Vagina (tissue), 2 donors: ENCODE measurements around the gene TSPAN9.

Experiments
- POLR2AphosphoS5 ChIP-seq, 2 donors: sonication (generic); formaldehyde crosslinking; IDR thresholded peaks; one replicate each; pipeline ENCODE4 v1.9.0; 2017; ENCODE audit warnings: antibody characterized with exemption in 2 of 2, mild to moderate bottlenecking in 2 of 2, low read depth in 1 of 2; ENCODE audit not compliant: insufficient read depth in 1 of 2
- TF ChIP-seq, protein P1 (sequence below), 3 experiments: fragments of 450-650 bp in 2 of 3; fragments of 200-600 bp in 1 of 3; sonication (generic) in 1 of 3; IDR thresholded peaks; one replicate each; pipeline ENCODE4 v1.5.1; 2017 to 2019; ENCODE audit warnings: antibody characterized with exemption in 3 of 3, mild to moderate bottlenecking in 2 of 3, moderate library complexity in 2 of 3

DNA sequence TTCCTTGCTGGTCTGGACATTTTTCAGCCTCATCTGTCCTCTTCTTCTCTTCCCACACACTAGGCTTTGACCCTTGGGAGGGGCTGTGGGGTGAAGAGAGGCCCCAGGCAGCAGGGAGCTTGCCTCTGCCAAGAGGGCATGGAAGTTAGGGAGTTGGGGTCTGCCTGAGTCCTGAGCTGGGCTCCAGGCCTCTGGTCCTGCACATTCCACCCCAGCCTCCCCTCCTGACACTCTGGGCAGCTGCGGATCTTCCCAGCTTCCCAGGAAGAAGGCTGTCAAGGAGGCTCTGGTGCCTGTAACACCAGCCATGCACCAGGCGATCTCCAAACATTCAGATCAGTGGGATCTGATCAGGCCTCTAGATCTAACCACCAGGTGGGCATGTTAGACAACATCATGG lies 244.7 kb downstream of the TSPAN9 start:
- TF ChIP-seq, protein P1, sequence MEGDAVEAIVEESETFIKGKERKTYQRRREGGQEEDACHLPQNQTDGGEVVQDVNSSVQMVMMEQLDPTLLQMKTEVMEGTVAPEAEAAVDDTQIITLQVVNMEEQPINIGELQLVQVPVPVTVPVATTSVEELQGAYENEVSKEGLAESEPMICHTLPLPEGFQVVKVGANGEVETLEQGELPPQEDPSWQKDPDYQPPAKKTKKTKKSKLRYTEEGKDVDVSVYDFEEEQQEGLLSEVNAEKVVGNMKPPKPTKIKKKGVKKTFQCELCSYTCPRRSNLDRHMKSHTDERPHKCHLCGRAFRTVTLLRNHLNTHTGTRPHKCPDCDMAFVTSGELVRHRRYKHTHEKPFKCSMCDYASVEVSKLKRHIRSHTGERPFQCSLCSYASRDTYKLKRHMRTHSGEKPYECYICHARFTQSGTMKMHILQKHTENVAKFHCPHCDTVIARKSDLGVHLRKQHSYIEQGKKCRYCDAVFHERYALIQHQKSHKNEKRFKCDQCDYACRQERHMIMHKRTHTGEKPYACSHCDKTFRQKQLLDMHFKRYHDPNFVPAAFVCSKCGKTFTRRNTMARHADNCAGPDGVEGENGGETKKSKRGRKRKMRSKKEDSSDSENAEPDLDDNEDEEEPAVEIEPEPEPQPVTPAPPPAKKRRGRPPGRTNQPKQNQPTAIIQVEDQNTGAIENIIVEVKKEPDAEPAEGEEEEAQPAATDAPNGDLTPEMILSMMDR (IDR thresholded peaks at IDR 0.05), result no peak
- TF ChIP-seq POLR2AphosphoS5 (IDR thresholded peaks at IDR 0.05; ENCODE audit: insufficient read depth in 1 of 2, low read depth in 1 of 2), result no peak
